Measurements from ENCODE around the gene F5. TPM values are rescaled to one million over a fixed set of nuclear protein-coding genes. Genes with fewer than 3 reads are reported as not detected.

F5 gene
- polyA plus RNA-seq, 4 donors: under 0.01 to 2.5 (median 0.36) TPM; not detected in 1

GRCh38 chr1:169527451-169528214, 58.6 kb downstream of the F5 start:
- Histone ChIP-seq H3K27ac (ENCODE audit: low read depth in 1 of 3, low read length in 2 of 3) (peak overlapping the region in 1 of 3 donors; percentile 43), H3K9me3 (ENCODE audit: control insufficient read depth in 2 of 2, insufficient read depth in 1 of 2, low read depth in 1 of 2, low read length in 1 of 2) (no peaks in the 10 kb centered on the region), H3K4me1 (ENCODE audit: control insufficient read depth in 3 of 3, insufficient read depth in 2 of 3, low read depth in 1 of 3, low read length in 2 of 3) (peaks cover 5 to 8% (median 6%) of the 10 kb centered on the region in 3 donors), H3K27me3 (ENCODE audit: control insufficient read depth in 3 of 3, insufficient read depth in 3 of 3, low read length in 3 of 3) (no peaks in the 10 kb centered on the region), H3K4me3 (ENCODE audit: low read depth in 1 of 3, low read length in 3 of 3) (no peak overlapping the region), H3K36me3 (ENCODE audit: control insufficient read depth in 3 of 3, insufficient read depth in 2 of 3, low read depth in 1 of 3, low read length in 3 of 3) (no peaks in the 10 kb centered on the region)
- DNase-seq (peak; percentile 39 to 53), FAIRE-seq (no peak)
- WGBS, 3 donors: 18 to 64% (median 40%) methylated on average over 5 of the region's 5 CpGs

GRCh38 chr1:169527001-169527400, 59.3 kb downstream of the F5 start:
- Histone ChIP-seq H3K9me3 (ENCODE audit: control insufficient read depth in 2 of 2, insufficient read depth in 1 of 2, low read depth in 1 of 2, low read length in 1 of 2) (no peaks in the 10 kb centered on the region), H3K27me3 (ENCODE audit: control insufficient read depth in 3 of 3, insufficient read depth in 3 of 3, low read length in 3 of 3) (no peaks in the 10 kb centered on the region), H3K4me3 (ENCODE audit: low read depth in 1 of 3, low read length in 3 of 3) (no peak overlapping the region), H3K27ac (ENCODE audit: low read depth in 1 of 3, low read length in 2 of 3) (no peak overlapping the region), H3K36me3 (ENCODE audit: control insufficient read depth in 3 of 3, insufficient read depth in 2 of 3, low read depth in 1 of 3, low read length in 3 of 3) (no peaks in the 10 kb centered on the region), H3K4me1 (ENCODE audit: control insufficient read depth in 3 of 3, insufficient read depth in 2 of 3, low read depth in 1 of 3, low read length in 2 of 3) (peaks cover 5 to 8% (median 8%) of the 10 kb centered on the region in 3 donors)
- DNase-seq (no peak), FAIRE-seq (no peak)
- WGBS, 3 donors: 84 to 89% (median 88%) methylated on average over 3 of the region's 3 CpGs

- H3K27ac ChIP-seq (ENCODE audit: low read depth in 1 of 3, low read length in 2 of 3): no peak overlapping the region
- H3K36me3 ChIP-seq (ENCODE audit: control insufficient read depth in 3 of 3, insufficient read depth in 2 of 3, low read depth in 1 of 3, low read length in 3 of 3): no peaks in the 10 kb centered on the region
Observed at GRCh38 chr1:169526120-169526832, 60.0 kb downstream of the F5 start.

GRCh38 chr1:169525391-169525790, 60.9 kb downstream of the F5 start:
- FAIRE-seq (no peak), DNase-seq (no peak)
- H3K4me1 ChIP-seq (ENCODE audit: control insufficient read depth in 3 of 3, insufficient read depth in 2 of 3, low read depth in 1 of 3, low read length in 2 of 3): peaks cover 8 to 11% (median 8%) of the 10 kb centered on the region in 3 donors
- H3K27ac ChIP-seq (ENCODE audit: low read depth in 1 of 3, low read length in 2 of 3): no peak overlapping the region
- H3K4me3 ChIP-seq (ENCODE audit: low read depth in 1 of 3, low read length in 3 of 3): no peak overlapping the region
- H3K36me3 ChIP-seq (ENCODE audit: control insufficient read depth in 3 of 3, insufficient read depth in 2 of 3, low read depth in 1 of 3, low read length in 3 of 3): no peaks in the 10 kb centered on the region
- 56 to 90% (median 71%) methylated on average over 1 of the region's 1 CpG for WGBS, 3 donors
- H3K9me3 ChIP-seq (ENCODE audit: control insufficient read depth in 2 of 2, insufficient read depth in 1 of 2, low read depth in 1 of 2, low read length in 1 of 2): no peaks in the 10 kb centered on the region
- no peaks in the 10 kb centered on the region for H3K27me3 ChIP-seq (ENCODE audit: control insufficient read depth in 3 of 3, insufficient read depth in 3 of 3, low read length in 3 of 3)

More at GRCh38 chr1:169526120-169526832, 60.0 kb downstream of the F5 start:
- Histone ChIP-seq H3K9me3 (ENCODE audit: control insufficient read depth in 2 of 2, insufficient read depth in 1 of 2, low read depth in 1 of 2, low read length in 1 of 2) (no peaks in the 10 kb centered on the region), H3K27me3 (ENCODE audit: control insufficient read depth in 3 of 3, insufficient read depth in 3 of 3, low read length in 3 of 3) (no peaks in the 10 kb centered on the region), H3K4me1 (ENCODE audit: control insufficient read depth in 3 of 3, insufficient read depth in 2 of 3, low read depth in 1 of 3, low read length in 2 of 3) (peaks cover 5 to 8% (median 8%) of the 10 kb centered on the region in 3 donors), H3K4me3 (ENCODE audit: low read depth in 1 of 3, low read length in 3 of 3) (no peak overlapping the region)
- no peak for FAIRE-seq
- DNase-seq: no peak
- 26 to 58% (median 34%) methylated on average over 1 of the region's 1 CpG for WGBS, 3 donors

- Histone ChIP-seq H3K9me3 (ENCODE audit: control insufficient read depth in 2 of 2, insufficient read depth in 1 of 2, low read depth in 1 of 2, low read length in 1 of 2) (no peaks in the 10 kb centered on the region), H3K27me3 (ENCODE audit: control insufficient read depth in 3 of 3, insufficient read depth in 3 of 3, low read length in 3 of 3) (no peaks in the 10 kb centered on the region), H3K36me3 (ENCODE audit: control insufficient read depth in 3 of 3, insufficient read depth in 2 of 3, low read depth in 1 of 3, low read length in 3 of 3) (no peaks in the 10 kb centered on the region), H3K4me1 (ENCODE audit: control insufficient read depth in 3 of 3, insufficient read depth in 2 of 3, low read depth in 1 of 3, low read length in 2 of 3) (peaks cover 7 to 8% (median 8%) of the 10 kb centered on the region in 3 donors), H3K27ac (ENCODE audit: low read depth in 1 of 3, low read length in 2 of 3) (no peak overlapping the region), H3K4me3 (ENCODE audit: low read depth in 1 of 3, low read length in 3 of 3) (no peak overlapping the region)
- FAIRE-seq (no peak), DNase-seq (no peak)
Observed at GRCh38 chr1:169523904-169524303, 62.4 kb downstream of the F5 start.

- Histone ChIP-seq H3K9me3 (ENCODE audit: control insufficient read depth in 2 of 2, insufficient read depth in 1 of 2, low read depth in 1 of 2, low read length in 1 of 2) (no peaks in the 10 kb centered on the region), H3K27ac (ENCODE audit: low read depth in 1 of 3, low read length in 2 of 3) (no peak overlapping the region), H3K4me3 (ENCODE audit: low read depth in 1 of 3, low read length in 3 of 3) (no peak overlapping the region), H3K27me3 (ENCODE audit: control insufficient read depth in 3 of 3, insufficient read depth in 3 of 3, low read length in 3 of 3) (no peaks in the 10 kb centered on the region), H3K4me1 (ENCODE audit: control insufficient read depth in 3 of 3, insufficient read depth in 2 of 3, low read depth in 1 of 3, low read length in 2 of 3) (peaks cover 0 to 7% (median 4%) of the 10 kb centered on the region in 3 donors), H3K36me3 (ENCODE audit: control insufficient read depth in 3 of 3, insufficient read depth in 2 of 3, low read depth in 1 of 3, low read length in 3 of 3) (no peaks in the 10 kb centered on the region)
- 21 to 68% (median 43%) methylated on average over 1 of the region's 1 CpG for WGBS, 3 donors
- FAIRE-seq (no peak), DNase-seq (peak; percentile 57 to 61)
Observed at GRCh38 chr1:169521226-169521625, 65.1 kb downstream of the F5 start.

- FAIRE-seq (no peak), DNase-seq (no peak)
- Histone ChIP-seq H3K36me3 (ENCODE audit: control insufficient read depth in 3 of 3, insufficient read depth in 2 of 3, low read depth in 1 of 3, low read length in 3 of 3) (no peaks in the 10 kb centered on the region), H3K4me3 (ENCODE audit: low read depth in 1 of 3, low read length in 3 of 3) (no peak overlapping the region), H3K27me3 (ENCODE audit: control insufficient read depth in 3 of 3, insufficient read depth in 3 of 3, low read length in 3 of 3) (no peaks in the 10 kb centered on the region), H3K9me3 (ENCODE audit: control insufficient read depth in 2 of 2, insufficient read depth in 1 of 2, low read depth in 1 of 2, low read length in 1 of 2) (no peaks in the 10 kb centered on the region), H3K4me1 (ENCODE audit: control insufficient read depth in 3 of 3, insufficient read depth in 2 of 3, low read depth in 1 of 3, low read length in 2 of 3) (peaks cover 0 to 7% (median 2%) of the 10 kb centered on the region in 3 donors), H3K27ac (ENCODE audit: low read depth in 1 of 3, low read length in 2 of 3) (no peak overlapping the region)
- 83 to 91% (median 90%) methylated on average over 2 of the region's 2 CpGs for whole genome bisulfite sequencing, 3 donors
Observed at GRCh38 chr1:169517558-169518186, 68.6 kb downstream of the F5 start.

- Histone ChIP-seq H3K27ac (ENCODE audit: low read depth in 1 of 3, low read length in 2 of 3) (no peak overlapping the region), H3K4me3 (ENCODE audit: low read depth in 1 of 3, low read length in 3 of 3) (no peak overlapping the region), H3K27me3 (ENCODE audit: control insufficient read depth in 3 of 3, insufficient read depth in 3 of 3, low read length in 3 of 3) (no peaks in the 10 kb centered on the region), H3K9me3 (ENCODE audit: control insufficient read depth in 2 of 2, insufficient read depth in 1 of 2, low read depth in 1 of 2, low read length in 1 of 2) (no peaks in the 10 kb centered on the region), H3K4me1 (ENCODE audit: control insufficient read depth in 3 of 3, insufficient read depth in 2 of 3, low read depth in 1 of 3, low read length in 2 of 3) (no peaks in the 10 kb centered on the region), H3K36me3 (ENCODE audit: control insufficient read depth in 3 of 3, insufficient read depth in 2 of 3, low read depth in 1 of 3, low read length in 3 of 3) (no peaks in the 10 kb centered on the region)
- FAIRE-seq (peak; percentile 30), DNase-seq (no peak)
Observed at GRCh38 chr1:169515641-169516040, 70.6 kb downstream of the F5 start.
